DMS79 treated with DMSO at 0.1 percent for 48 hours (cell line): ENCODE measurements around the gene NFASC.
A peak's percentile ranks its signal among the peaks of the same experiment; 100 is the strongest.

Experiments used
- DNase-seq: peaks from one replicate; lab custom pipeline; 2025; lab: John Stamatoyannopoulos, UW

Gene NFASC

GRCh38 chr1:205009670-205010069 lies 139.0 kb downstream of the NFASC start:
- peak; percentile 66 for DNase-seq

GRCh38 chr1:205012391-205013140 lies 141.9 kb downstream of the NFASC start:
- DNase-seq: peak; percentile 50

GRCh38 chr1:205013683-205014367 lies 143.2 kb downstream of the NFASC start:
- peak; percentile 71 for DNase-seq

GRCh38 chr1:205014783-205015182 lies 144.1 kb downstream of the NFASC start:
- no peak for DNase-seq

- no peak for DNase-seq
These were observed 144.6 kb downstream of the NFASC start for GRCh38 chr1:205015241-205015640.

- no peak for DNase-seq
These were observed 145.4 kb downstream of the NFASC start for GRCh38 chr1:205016075-205016474.

GRCh38 chr1:205016584-205016983 lies 145.9 kb downstream of the NFASC start:
- DNase-seq: no peak

- no peak for DNase-seq
These were observed 146.3 kb downstream of the NFASC start for GRCh38 chr1:205017001-205017400.

- no peak for DNase-seq
These were observed 147.1 kb downstream of the NFASC start for GRCh38 chr1:205017766-205018165.

GRCh38 chr1:205018381-205018780 lies 147.7 kb downstream of the NFASC start:
- no peak for DNase-seq

- DNase-seq: no peak
These were observed 149.8 kb downstream of the NFASC start for GRCh38 chr1:205020466-205020865.

GRCh38 chr1:205024679-205025078 lies 154.0 kb downstream of the NFASC start:
- no peak for DNase-seq

- no peak for DNase-seq
These were observed 154.6 kb downstream of the NFASC start for GRCh38 chr1:205025239-205025638.

GRCh38 chr1:205026181-205026580 lies 155.5 kb downstream of the NFASC start:
- no peak for DNase-seq

- no peak for DNase-seq
These were observed 157.7 kb downstream of the NFASC start for GRCh38 chr1:205028390-205028789.

- DNase-seq: no peak
These were observed 158.3 kb downstream of the NFASC start for GRCh38 chr1:205028924-205029323.

GRCh38 chr1:205030241-205030640 lies 159.6 kb downstream of the NFASC start:
- DNase-seq: no peak

GRCh38 chr1:205030896-205031295 lies 160.2 kb downstream of the NFASC start:
- DNase-seq: no peak

- no peak for DNase-seq
These were observed 161.8 kb downstream of the NFASC start for GRCh38 chr1:205032508-205032907.

GRCh38 chr1:205037539-205037938 lies 166.9 kb downstream of the NFASC start:
- no peak for DNase-seq

- DNase-seq: no peak
These were observed 167.6 kb downstream of the NFASC start for GRCh38 chr1:205038132-205038786.

- no peak for DNase-seq
These were observed 170.5 kb downstream of the NFASC start for GRCh38 chr1:205041001-205041715.
